ENCODE data around the gene TNFAIP8L3.
A peak's percentile ranks its signal among the peaks of the same experiment; 100 is the strongest.
"Not testable (repeated sequence)": the region's sequence is repeated elsewhere in the genome, so short reads cannot be mapped to it uniquely, and the experiment has no call there.

TNFAIP8L3 gene

DNA sequence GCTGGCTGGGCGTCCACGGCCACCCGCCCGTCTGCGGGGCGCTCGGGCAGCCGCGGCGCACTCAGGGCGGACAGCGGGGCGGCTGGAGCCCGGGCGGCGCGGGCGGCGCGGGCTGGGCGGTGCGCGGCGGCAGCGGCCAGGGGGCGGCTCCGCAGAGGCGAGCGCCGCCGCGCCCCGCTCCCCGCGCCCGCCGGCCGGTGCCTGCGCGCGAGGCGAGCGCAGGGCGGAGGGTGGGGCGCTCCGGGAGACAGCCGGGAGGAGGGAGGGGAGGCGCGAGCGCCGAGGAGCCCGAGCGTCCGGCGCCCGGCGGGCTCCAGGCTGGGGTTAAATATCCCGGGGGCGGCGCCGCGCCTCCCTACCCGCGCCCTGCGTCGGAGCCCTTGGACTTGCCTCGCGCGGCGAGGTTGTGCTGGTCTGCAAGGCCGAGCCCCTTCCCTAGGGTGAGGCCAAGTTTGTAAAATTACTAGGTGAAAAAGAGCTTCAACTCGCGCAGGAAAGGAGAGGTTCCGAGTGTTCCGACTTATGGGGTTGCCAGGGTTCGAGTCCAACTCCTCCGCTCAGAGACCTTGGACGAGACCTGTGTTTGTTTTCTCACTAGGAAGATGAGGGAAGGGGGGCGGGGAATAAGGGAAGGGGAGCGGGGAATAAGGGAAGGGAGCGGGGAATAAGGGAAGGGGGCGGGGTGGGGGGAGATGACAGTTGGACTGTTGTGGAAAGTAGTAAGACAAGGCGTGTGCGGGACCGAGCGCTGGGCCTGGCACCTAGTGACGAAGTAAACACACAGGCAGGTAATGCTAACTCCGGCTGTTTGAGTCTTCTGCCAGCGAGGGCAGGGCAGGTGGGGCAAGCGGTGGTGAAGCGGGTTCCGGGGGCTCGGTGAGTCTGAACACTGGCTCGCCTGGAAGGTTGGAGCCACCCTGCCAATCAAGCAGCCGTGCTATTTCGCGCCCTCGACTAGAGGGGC lies at the start of gene TNFAIP8L3:
Gene TNFAIP8L3 (minus strand): TSS at position 301 of the 964 bp plus-strand sequence. CDS start 311 bp downstream, outside the sequence.
- no peak for DNase-seq (ENCODE audit: low read depth)

- peak; percentile 84 for DNase-seq (ENCODE audit: low read depth)
Measured at GRCh38 chr15:51144021-51144532, 49.4 kb upstream of the TNFAIP8L3 start.

DNA sequence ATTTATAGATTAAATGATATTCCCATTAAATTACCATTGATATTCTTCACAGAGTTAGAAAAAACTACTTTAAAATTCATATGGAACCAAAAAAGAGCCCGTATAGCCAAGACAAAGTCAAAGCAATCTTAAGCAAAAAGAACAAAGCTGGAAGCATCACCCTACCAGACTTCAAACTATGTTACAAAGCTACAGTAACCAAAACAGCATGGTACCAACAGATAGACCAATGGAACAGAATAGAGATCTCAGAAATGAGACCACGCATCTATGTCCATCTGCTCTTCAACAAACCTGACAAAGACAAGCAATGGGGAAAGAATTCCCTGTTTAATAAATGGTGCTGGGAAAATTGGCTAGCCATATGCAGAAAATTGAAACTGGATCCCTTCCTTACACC lies 45.6 kb upstream of the TNFAIP8L3 start:
- not testable (repeated sequence) for DNase-seq (ENCODE audit: low read depth)

DNA sequence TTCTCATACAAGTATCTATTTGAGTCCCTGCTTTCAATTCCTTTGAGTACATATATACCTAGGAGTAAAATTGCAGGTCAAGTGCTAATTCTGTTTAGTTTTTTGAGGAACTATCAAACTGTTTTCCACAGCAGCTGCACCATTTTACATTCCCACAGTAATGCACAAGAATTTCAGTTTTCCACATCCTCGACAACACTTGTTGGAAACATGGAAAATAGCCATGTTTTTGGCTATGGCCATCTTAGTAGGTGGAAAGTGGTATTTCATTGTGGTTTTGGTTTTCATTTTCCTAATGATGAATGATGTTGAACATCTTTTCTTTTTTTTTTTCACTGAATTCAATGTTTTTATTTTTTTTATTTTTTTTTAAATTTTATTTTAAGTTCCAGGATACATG lies 44.4 kb upstream of the TNFAIP8L3 start:
- no peak for DNase-seq (ENCODE audit: low read depth)

GRCh38 chr15:51137880-51138430 lies 43.2 kb upstream of the TNFAIP8L3 start:
- no peak for DNase-seq (ENCODE audit: low read depth)

GRCh38 chr15:51137024-51137423 lies 42.3 kb upstream of the TNFAIP8L3 start:
- no peak for DNase-seq (ENCODE audit: low read depth)

DNA sequence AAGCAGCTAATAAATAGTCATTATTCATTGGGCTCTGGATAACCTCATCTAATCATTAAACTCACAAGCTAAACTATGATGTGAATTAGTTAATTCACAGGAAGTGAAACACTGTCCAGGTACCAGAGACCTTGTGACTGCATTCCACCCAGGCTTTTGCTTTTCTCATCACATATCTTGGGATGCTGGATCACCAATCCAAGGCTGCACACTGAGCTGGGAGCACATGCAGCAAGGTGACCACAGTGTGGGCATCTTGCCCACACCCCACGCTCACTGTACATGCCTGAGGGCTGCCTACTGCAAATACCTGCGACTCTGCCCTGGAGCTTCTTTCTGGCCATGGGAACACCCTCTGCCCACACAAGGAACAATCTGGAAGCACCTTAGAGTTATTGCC lies 40.6 kb upstream of the TNFAIP8L3 start:
- no peak for DNase-seq (ENCODE audit: low read depth)

- DNase-seq (ENCODE audit: low read depth), result peak; percentile 55
Measured at GRCh38 chr15:51134416-51135199, 39.9 kb upstream of the TNFAIP8L3 start.

DNA sequence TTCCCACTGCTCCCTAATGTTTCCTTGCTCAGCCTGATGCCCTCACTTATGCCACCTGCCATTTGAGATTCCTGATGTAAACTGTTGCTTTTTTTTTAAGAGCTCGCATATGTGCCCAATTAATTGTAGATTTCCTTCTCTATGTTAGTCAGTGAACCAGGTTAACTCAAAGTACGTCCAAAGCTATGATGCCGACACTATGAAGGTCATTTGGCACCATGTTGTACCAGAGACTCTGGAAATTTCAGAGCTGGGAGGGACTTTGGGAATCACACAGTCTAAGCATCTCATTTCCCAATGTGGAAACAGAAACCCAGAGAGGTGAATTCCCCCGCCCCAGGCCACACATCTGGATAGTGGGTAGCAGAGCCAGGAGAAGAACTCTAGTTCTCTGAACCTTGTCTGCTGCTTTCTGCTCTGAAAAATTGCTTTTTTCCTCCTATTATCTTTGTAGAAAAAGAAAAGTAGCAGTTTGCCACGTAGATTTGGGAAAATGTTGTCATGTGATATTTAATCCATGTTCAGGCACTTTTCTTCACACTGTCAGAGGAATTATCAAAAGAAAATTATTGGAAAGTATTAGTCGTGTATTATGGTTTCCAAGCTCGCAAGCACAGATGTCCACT lies 38.5 kb upstream of the TNFAIP8L3 start:
- no peak for DNase-seq (ENCODE audit: low read depth)

GRCh38 chr15:51132384-51133139 lies 37.9 kb upstream of the TNFAIP8L3 start:
- peak; percentile 87 for DNase-seq (ENCODE audit: low read depth)

DNA sequence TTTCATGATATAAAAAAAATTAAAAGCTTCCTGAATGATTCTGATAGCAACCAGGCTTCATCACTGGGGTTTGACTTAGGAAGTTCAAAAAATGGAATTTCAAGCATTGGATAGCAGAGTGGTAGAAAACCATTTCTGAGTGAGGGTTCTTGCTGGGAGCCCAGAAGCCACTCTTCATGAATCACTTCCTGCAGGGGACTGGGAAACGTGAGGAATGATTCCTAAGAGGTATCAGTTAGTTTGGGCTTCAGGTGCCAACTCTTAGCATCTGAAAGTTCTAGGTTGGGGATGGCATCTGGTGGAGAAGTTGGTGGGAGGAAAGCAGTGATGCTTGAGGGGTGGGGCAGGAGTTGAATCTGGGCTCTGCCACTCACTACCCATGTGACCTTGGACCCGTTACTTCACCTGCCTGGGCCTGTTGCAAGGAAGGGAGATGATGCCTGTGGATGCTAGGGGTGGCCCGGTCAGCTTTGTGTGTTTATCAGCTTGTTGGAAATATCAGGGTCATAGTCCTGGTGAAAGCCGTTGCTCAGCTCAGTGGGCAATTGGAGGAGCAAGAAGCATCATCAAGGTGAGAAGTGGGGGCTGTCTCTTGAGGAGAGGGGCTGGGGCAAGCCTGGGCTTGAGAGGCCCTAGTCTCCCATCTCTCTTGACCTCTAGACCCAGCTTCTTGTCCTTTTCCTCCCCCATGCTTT lies 37.0 kb upstream of the TNFAIP8L3 start:
- no peak for DNase-seq (ENCODE audit: low read depth)

- no peak for DNase-seq (ENCODE audit: low read depth)
Measured at GRCh38 chr15:51130344-51130743, 35.6 kb upstream of the TNFAIP8L3 start.

DNA sequence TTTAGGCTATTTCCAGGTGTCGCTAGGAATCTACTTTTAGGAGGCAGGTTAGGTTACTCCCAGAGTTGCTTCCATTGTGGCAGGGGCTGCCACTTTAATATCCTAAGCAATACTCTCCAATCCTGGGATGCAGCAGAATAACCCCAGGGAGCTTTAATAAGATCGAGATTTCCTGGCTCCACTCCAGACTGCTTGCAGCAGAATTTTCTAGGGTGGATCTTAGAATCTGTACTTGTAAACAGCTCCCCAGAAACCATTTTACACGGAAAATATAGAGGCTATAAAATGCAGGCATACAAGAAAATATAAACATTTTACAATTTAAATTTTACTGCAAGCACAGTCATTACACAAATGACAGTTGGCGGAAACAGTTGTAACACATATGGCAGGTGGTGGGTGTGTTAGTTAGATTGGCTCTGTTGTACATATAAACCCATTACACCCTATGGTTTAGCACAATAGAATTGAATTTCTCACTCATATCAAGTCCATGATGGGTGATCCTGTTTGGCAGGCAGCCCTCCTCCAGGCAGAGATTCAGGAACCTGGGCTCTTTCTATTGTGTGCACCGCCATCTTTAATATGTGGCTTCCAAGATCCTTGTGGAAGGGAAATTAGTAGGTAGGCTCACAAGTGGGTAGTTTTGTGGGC lies 35.0 kb upstream of the TNFAIP8L3 start:
- DNase-seq (ENCODE audit: low read depth), result no peak

GRCh38 chr15:51128701-51129100 lies 34.0 kb upstream of the TNFAIP8L3 start:
- DNase-seq (ENCODE audit: low read depth), result no peak

DNA sequence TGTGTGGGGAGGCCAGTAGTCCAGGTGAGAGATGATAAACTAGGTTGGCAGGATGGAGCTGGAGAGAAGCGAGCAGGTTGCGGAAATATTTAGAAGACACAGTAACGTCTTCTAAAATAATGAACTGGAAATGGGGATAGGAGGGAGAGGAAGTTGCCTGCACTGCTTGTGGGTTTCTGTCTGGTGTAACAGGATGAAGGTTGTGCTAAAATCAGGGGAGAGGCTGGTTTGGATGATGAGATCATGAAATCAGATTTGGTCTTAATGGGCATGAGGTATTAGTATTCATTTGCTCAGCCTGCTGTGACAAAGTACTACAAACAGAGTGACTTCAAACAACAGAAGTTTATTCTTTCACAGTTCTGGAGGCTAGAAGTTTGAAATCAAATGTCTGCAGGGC lies 32.1 kb upstream of the TNFAIP8L3 start:
- no peak for DNase-seq (ENCODE audit: low read depth)

DNA sequence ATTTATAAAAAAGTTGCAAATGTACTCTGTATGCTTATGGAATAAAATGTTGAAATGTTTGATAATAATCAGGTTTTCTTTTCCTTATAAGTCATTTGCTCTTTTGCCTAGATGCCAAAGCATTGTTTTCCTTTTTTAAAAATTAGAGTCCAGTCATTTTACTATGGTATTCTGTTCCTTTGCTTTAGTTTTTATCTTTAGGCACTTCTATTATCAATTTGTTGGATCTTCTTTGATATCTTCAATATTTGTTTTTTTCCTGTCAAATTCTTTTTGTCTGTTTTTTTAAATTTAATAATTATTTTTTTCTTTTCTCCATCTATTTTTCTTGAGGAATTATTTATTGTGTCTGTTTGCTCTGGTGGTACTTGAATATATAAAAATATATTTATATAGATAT lies 28.3 kb upstream of the TNFAIP8L3 start:
- not testable (repeated sequence) for DNase-seq (ENCODE audit: low read depth)

DNA sequence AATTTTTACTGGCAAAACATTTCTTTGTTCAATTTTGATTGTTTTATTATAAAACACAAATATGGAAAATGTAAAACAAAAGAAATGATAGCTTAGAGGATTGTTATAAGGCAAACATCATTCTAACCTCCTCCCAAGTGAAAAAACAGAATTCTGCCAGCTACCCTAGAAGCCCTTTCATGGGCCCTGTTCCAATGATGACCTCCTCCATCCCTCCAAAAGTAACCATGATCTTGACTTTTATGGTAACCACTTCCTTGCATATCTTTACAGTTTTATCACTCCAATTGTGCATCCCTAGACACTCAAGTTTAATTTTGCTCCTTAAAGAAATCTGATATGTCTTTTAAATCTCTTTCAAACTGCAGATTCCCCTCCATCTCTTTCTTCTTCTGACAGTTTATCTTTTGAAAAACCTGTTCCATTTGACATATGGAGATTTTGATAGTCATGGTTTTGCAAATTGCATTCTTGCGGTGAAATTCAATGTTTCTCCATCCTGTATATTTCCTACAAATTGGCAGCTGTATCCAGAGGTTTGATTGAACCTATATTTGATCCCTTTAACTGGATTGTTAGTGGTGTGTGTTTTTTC lies 27.0 kb upstream of the TNFAIP8L3 start:
- DNase-seq (ENCODE audit: low read depth), result no peak

- DNase-seq (ENCODE audit: low read depth), result peak; percentile 98
Measured at GRCh38 chr15:51121118-51121517, 26.4 kb upstream of the TNFAIP8L3 start.

DNA sequence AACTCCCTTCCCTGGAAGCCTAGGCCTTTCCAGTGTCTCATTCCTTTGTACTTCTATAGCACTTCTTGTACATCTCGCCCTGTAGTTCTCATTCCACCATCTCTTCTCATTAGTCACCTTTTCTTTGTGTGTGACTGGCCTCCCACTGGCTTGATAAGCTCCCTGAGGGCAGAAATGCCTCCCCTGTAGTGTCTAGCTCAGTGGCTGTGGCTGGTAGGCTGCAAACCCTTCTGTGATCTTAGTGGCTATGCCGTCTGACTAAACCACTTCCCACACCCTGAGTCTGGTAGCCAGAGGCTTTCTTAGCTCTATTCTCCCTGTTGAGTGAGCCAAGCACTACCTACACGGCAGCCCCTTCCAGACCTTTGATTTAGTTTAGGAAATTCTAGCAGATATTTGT lies 24.4 kb upstream of the TNFAIP8L3 start:
- DNase-seq (ENCODE audit: low read depth), result no peak

- DNase-seq (ENCODE audit: low read depth), result peak; percentile 49
Measured at GRCh38 chr15:51117270-51117669, 22.6 kb upstream of the TNFAIP8L3 start.
